NB4 (cell line): Measurements from ENCODE around the gene SNX25.

ENCODE experiments used
- CTCF ChIP-seq: IDR thresholded peaks from one replicate; pipeline ENCODE4 v1.5.1; 2012; ENCODE audit warnings: low read depth, low read length
- POLR2A ChIP-seq: IDR thresholded peaks from 2 replicates; pipeline ENCODE4 v1.6.1; 2011; ENCODE audit warnings: mild to moderate bottlenecking; ENCODE audit not compliant: insufficient read length; ENCODE audit errors: extremely low read depth

GRCh38 chr4:185374573-185374972 lies 165.2 kb downstream of the SNX25 start:
- TF ChIP-seq CTCF, result no peak
- no peak for TF ChIP-seq POLR2A
